ENCODE results near the gene ZFYVE28.
"Not testable (repeated sequence)": the region's sequence is repeated elsewhere in the genome, so short reads cannot be mapped to it uniquely, and the experiment has no call there.

ZFYVE28 gene

DNA sequence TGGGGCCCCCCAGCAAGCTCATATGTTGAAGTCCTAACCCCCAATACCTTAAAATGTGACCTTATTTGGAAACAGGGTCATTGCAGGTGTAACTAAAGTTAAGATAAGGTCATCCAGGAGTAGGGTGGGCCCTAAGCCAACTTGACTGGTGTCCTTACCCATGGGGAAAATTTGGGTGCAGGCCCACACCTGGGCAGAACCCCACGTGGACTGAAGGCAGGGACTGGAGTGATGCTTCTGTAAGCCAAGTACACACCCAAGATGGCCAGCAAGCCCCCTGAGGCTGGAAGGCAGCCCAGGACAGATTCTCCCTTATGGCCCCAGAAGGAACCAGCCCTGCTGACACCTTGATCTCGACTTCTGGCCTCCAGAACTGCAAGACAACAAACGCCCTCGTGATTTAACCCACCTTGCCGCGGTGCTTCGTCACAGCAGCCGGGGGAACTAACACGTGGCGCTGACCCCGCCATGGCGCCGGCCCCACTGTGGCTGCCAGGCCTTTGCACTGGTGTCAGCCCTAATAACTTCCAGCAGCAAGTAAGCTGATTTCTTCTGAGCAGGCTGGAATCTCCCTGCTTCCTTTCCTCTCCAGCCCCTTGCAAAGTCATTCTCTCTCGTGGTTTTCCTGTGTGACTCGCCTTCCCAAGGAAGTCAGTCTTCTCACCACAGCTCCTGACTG, 133.4 kb downstream of the ZFYVE28 start:
- no peak for DNase-seq

DNA sequence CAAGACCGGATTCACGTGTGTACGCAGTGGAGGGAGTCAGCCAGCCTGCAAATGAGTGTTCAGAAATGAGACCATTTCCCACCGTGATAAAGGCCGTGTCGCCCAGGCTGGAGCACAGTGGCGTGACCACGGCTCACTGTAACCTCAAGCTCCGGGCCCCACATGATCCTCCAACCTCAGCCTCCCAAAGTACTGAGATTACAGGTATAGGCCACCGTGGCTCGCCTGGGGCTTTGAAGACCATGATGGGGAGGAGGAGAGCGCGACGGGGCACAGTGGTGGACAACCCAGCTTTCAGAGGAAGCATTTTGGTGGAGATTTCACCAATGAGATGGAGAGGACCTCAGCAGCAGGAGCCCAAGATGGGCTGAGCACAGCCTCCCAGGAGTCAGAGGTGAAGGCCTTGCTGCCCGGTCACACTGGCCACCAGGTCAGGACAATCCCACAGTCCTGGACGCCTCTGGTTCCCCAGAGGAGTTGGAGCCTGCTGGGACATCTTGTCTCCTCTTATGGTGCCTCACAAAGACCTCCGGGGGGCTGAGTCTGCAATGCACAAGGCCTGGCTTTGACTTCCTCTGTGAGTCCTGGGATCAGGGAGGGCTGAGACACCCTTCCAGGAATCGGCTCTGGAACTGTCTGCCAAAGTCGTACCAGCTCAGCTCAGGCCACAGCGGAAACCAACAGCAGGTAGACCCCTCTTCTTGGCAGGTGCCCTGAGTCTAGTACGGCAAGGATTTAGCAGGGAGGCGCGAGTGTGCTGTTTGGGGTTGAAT, 134.1 kb downstream of the ZFYVE28 start:
- DNase-seq, result no peak

- DNase-seq, result no peak
Observed at GRCh38 chr4:2283199-2283711, 135.2 kb downstream of the ZFYVE28 start.

DNA sequence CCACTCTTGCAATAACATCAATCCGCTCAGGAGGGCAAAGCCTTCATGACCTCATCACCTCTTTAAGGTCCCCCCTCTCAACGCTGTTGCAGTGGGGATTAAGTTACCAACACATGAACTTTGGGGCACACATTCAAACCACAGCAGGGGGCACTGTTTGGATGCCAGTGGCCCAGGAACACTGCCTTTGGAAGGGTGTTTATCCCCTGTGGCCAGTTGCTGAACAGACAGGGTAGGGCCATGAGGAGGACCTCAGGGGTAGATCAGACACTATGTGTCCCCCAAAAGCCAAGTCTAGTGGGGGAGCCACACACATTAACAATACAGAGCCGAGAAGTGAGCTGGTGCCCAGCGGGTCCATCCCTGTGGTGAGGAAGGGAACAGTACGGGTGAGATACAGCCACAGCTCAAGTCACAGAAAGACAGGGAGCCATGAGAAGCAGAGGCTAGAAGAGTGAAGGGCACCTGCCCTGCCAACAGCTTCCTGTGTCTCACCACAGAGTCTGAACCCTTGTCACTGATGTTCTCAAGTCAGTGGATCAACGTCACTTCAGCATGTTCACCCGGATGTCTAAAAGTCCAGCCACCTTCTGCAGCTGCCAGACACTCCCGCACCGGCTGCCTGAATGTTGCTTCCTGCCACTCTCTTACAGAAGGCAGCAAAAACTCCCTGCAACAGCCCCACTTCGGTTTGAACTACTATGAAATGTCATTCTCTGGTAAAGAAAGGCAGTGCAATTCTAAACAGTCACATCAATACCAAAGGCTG, 136.7 kb downstream of the ZFYVE28 start:
- DNase-seq, result peak; percentile 92

DNA sequence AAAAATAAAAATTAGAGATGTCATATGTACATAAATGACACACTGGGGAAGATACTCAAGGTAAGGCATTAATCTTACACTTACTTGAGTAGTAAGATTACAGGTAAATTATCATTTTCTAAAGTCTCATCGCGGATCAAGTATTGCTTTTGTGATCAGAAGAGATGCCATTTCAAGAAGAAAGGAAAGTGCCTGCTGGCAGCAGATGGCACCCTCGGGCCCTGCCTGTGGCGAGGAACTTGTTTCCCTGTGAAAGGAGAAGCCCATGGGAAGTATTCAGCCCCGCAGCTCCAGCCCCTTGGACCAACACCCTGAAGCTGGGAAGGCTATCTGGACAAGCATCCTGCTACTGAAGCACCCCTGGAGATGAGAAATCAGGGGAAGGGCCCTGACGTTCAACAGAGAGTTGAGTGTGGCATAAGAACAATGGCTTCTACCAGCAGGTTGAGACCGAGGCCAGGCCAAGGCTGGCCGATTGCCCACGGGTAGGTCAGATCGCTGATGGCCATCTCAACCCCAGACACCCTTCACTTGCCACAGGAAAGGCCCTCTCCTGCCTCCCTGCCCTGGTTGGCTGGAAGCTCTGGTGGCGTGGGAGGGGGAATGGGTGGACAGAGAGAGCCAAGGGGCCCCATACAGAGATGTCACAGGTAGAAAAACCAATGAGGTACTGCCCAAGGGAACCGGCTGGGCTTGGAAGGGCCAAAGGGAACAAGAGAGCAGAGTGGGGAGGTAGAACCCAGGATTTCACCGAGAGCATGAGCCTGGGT, 137.7 kb downstream of the ZFYVE28 start:
- DNase-seq, result no peak

DNA sequence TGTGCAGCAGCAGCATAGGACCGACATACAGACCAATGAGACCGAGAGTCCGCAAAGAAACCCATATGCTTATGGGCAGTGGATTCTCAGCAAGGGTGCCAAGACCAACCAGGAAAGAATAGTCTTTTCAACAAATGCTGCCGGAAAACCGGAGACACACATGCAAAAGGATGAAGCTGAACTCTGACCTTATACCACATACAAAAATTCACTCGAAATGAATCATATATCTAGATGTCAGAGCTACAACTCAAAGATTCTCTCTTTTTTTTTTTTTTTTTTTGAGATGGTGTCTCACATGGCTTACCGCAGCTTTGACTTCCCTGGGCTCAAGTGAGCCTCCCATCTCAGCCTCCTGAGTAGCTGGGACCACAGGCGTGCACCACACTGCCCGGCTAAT, 140.5 kb downstream of the ZFYVE28 start:
- DNase-seq, result no peak

- no peak for DNase-seq
Observed at GRCh38 chr4:2276581-2277325, 141.7 kb downstream of the ZFYVE28 start.

GRCh38 chr4:2275546-2276251, 142.7 kb downstream of the ZFYVE28 start:
- DNase-seq, result no peak

DNA sequence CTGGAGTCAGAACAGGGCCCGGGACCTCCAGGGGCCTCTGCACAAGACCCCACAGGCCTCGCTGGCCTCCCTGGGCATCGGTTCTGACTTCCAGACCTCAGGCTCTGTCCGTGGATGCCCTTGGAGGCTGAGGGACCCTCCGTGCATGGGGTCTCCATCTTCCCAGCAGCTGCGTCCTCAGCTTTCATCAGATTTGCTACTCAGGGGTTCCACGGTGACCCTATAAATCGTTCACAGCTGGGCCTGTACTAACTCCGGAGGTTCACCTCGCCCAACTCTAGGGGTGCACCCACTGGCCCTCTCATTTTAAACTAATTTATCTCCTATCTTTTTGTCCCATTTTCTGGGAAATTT, 143.4 kb downstream of the ZFYVE28 start:
- DNase-seq, result not testable (repeated sequence)

DNA sequence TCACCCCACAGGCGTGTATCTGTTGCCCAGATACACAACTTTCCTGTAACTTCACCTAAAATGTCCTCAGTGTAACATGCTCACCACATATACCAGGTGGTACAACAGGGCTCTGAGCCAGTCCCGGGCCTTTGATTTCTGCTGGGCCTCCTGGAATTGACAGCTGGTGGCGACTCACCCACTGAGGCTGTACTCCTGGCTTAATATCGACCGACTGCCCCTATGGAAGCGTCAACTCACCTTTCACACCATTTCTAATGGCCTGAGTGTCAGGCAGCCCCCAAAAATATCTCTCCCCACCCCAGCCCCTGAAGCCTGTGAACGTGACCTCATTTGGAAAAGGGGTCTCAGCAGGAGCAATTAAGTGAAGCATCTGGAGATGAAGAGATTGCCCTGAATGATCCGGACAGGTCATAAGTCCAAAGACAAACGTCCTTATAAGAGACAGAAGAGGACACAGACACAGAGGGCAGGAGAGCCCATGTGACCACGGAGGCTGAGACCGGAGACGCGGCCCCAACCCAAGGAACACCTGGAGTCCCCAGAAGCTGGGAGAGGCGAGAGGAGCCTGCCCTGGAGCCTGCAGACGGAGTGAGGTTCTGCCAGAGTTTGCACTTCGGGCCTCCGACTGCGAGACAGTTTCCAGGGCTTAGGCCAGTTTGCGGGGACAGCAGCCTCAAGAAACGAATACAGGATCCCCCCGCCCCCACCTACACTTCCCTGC, 144.0 kb downstream of the ZFYVE28 start:
- no peak for DNase-seq

DNA sequence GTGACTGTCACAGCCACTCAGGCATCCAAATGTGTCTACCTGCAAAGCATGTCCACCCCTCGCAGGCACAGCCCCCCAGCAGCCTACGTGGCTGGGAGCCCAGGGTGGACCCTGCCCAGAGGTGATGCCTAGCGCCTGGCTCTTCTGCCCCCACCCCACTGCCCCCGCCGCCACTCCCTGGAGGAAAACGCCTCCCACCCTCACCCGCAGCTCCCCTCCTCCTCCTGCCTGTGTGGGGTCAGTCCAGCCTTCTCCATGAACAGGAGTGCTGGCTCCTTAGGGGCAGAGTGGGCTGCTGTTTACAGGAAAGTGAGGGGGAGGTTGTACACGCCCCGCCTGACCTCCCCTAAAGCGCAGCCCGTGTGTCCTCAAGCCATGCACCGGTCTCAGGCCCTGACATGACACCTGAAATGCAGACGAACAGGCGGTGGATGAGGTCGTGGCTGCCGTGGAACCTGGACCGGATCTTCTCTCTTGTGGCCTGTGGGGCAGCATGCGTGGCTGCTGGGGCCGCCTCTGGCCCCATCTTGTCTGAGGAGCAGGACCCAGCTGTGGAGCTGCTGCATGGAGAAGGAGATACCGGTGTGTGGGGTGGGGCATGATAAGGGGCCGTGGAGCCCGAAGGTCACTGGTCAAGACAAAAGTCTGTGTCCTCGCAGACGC, 144.7 kb downstream of the ZFYVE28 start:
- no peak for DNase-seq

GRCh38 chr4:2273221-2273620, 145.2 kb downstream of the ZFYVE28 start:
- DNase-seq, result no peak

- no peak for DNase-seq
Observed at GRCh38 chr4:2272828-2273120, 145.7 kb downstream of the ZFYVE28 start.

DNA sequence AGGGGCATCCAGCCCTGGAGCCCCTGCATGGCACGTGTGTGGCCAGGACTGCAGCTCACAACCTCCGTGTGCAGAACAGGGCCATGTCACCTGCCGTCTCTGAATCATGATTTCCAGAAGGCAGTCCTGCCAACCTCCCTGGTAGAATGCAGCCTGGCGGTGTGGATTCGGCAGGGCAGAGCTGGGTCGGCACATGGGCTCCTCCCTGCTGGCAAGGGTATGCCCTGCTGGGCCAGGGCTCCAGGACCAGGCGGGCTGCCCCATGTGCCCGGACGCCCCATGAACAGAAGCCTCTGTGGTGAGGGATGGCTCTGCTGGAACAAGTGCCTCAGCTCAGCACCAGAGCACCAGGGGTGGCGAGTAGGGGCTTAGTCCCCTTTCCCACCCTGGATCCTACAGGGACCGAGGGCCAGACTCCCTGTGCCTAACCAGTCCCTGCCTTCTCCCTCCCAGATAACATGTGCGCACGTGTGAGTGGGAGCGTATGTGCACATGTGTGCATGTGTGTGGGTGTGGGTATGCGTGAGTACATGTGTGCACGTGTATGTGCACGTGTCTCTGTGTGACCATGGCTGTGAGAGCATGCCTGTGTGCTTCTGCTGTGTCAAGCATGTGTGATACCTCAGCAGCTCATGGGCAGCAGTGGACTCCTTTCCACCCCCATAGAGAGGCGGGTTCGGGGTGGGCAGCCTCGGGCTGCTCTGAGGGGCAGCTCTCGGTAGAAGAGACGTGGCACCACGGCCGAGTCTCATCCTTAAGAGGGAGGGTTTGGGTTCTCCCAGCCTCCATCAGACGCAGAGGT, 146.2 kb downstream of the ZFYVE28 start:
- DNase-seq, result no peak

DNA sequence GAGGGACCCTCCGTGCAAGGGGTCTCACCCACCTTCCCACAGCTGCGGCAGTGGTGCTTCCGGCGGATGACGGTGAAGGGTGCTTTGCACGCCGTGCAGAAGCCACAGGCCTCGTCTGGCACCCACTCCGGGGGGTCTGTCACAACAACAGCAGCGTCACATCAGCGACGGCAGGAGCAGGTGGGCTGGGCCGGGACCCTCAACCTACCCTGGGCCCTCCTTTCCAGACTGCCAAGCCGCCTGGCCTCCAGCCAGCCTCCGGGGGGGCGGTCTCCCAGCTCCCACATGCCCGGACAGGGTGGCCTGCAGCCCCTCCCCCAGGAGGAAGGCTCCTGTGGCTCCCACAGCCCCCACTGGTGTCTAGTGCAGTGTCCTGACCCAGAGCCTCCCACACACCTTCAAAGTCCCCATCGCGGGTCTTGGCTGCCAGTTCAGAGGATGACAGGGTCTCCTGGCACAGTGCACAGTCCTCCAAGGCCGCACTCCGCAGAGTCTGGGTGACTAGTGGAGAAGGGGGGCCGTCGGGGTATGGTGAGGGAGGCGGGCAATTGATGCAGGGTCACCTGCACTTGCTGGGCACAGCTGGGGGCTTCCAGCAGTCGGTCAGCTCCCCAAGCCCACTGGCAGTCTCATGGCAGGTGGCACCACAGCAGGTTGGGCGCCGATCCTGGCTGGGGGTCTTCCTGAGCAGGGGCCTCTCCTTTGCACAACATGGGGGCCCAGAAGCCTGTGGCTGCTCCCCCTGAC, 147.0 kb downstream of the ZFYVE28 start:
- no peak for DNase-seq

- DNase-seq, result no peak
Observed at GRCh38 chr4:2270341-2271165, 147.9 kb downstream of the ZFYVE28 start.

- no peak for DNase-seq
Observed at GRCh38 chr4:2269618-2270163, 148.8 kb downstream of the ZFYVE28 start.

DNA sequence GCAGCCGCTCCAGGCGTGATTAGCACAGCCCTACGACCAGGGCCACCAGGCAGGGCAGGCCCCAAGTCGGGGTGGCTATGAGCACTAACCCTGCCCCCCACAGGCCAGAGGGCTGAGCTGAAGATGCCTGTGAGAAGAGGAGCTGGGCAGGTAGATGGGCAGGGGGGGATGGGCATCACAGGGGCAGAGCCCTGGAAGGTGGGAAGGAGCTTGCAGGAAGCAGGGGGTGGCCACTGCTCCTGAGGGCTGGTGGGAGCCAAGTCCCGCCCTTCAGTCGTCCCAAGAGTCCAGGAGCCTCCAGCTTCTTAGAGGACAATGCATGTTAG, 149.3 kb downstream of the ZFYVE28 start:
- no peak for DNase-seq

Data from CD4-positive, alpha-beta T cell treated with Interleukin-21 for 1 hour (primary cell).